HepG2 (cell line): ENCODE measurements around the gene FAM131C. TPM values are rescaled to one million over a fixed set of nuclear protein-coding genes. Genes with fewer than 3 reads are reported as not detected.

Experiments
- ATRX ChIP-seq: sonication (generic); formaldehyde crosslinking; IDR thresholded peaks from 2 replicates; pipeline ENCODE4 v1.4.0; 2020; ENCODE audit warnings: missing genetic modification reagents, borderline replicate concordance
- SALL1 ChIP-seq: sonication (generic); formaldehyde crosslinking; IDR thresholded peaks from 2 replicates; pipeline ENCODE4 v1.8.0; 2022; ENCODE audit warnings: mild to moderate bottlenecking, missing genetic modification reagents
- SETDB1 ChIP-seq: sonication (generic); formaldehyde crosslinking; IDR thresholded peaks from 2 replicates; pipeline ENCODE4 v1.5.1; 2020; ENCODE audit warnings: missing genetic modification reagents, mild to moderate bottlenecking, borderline replicate concordance
- TAF1 ChIP-seq: sonication (generic); formaldehyde crosslinking; IDR thresholded peaks from 2 replicates; pipeline ENCODE4 v1.4.0; 2020; ENCODE audit warnings: missing genetic modification reagents
- TCF12 ChIP-seq, 2 experiments: fragments of 450-650 bp in 1 of 2; sonication (generic) in 1 of 2; formaldehyde crosslinking in 1 of 2; IDR thresholded peaks; 2 replicates each; pipeline versions ENCODE4 v1.6.1 to v1.8.0; 2017 to 2022; ENCODE audit warnings: antibody characterized with exemption in 1 of 2, mild to moderate bottlenecking in 1 of 2, missing genetic modification reagents in 1 of 2, moderate library complexity in 1 of 2
- ZNF101 ChIP-seq: sonication (generic); formaldehyde crosslinking; IDR thresholded peaks from 2 replicates; pipeline ENCODE4 v1.4.0; 2020; ENCODE audit warnings: mild to moderate bottlenecking, low read depth, missing genetic modification reagents, borderline replicate concordance
- ZNF180 ChIP-seq: sonication (generic); formaldehyde crosslinking; IDR thresholded peaks from 2 replicates; pipeline ENCODE4 v1.4.0; 2020; ENCODE audit warnings: low read depth, missing genetic modification reagents, borderline replicate concordance
- ZNF367 ChIP-seq: sonication (generic); formaldehyde crosslinking; IDR thresholded peaks from 2 replicates; pipeline ENCODE4 v1.4.0; 2020; ENCODE audit warnings: missing genetic modification reagents, borderline replicate concordance
- ZNF484 ChIP-seq: sonication (generic); formaldehyde crosslinking; IDR thresholded peaks from 2 replicates; pipeline ENCODE4 v1.5.1; 2020; ENCODE audit warnings: mild to moderate bottlenecking, low read depth, missing genetic modification reagents, borderline replicate concordance
- ZNF589 ChIP-seq: sonication (generic); formaldehyde crosslinking; conservative IDR thresholded peaks from 2 replicates; pipeline ENCODE4 v1.8.0; 2022; ENCODE audit warnings: mild to moderate bottlenecking, moderate library complexity, missing genetic modification reagents
- polyA plus RNA-seq, 8 experiments: library from polyadenylated mRNA; depleted of rRNA in 3 of 8; stranded (reverse) in 7 of 8; unstranded in 1 of 8; fragments of >200 nt; fragmentation: Illumina TruSeq in 4 of 8; extraction: Trizol in 4 of 8; gene quantifications; 2 replicates each; pipeline versions ENCODE4 v1.2.1 to v1.2.3, GENCODE V29; 2011 to 2016; ENCODE audit warnings: low read depth in 4 of 8, missing spikeins in 1 of 8, mixed read lengths in 1 of 8; ENCODE audit not compliant: insufficient read depth in 1 of 8
- total RNA-seq, 5 experiments: library from RNA; depleted of rRNA; stranded (reverse); fragments of >200 nt; fragmentation: Illumina TruSeq; extraction: Trizol; gene quantifications; 2 replicates each; pipeline ENCODE4 v1.2.3, GENCODE V29; 2016; ENCODE audit warnings: low read depth in 1 of 5
- TF ChIP-seq, protein P1 (sequence below): sonication (generic); formaldehyde crosslinking; IDR thresholded peaks from 2 replicates; pipeline ENCODE4 v1.4.0; 2020; ENCODE audit warnings: mild to moderate bottlenecking, missing genetic modification reagents
- TF ChIP-seq, protein P2 (sequence below): sonication (generic); formaldehyde crosslinking; IDR thresholded peaks from 2 replicates; pipeline ENCODE4 v1.8.0; 2022; ENCODE audit warnings: missing genetic modification reagents, mild to moderate bottlenecking, moderate library complexity, borderline replicate concordance
- TF ChIP-seq, protein P3 (sequence below): sonication (generic); formaldehyde crosslinking; IDR thresholded peaks from 2 replicates; pipeline ENCODE4 v1.5.1; 2020; ENCODE audit warnings: missing genetic modification reagents, mild to moderate bottlenecking, borderline replicate concordance
- TF ChIP-seq, protein P4 (sequence below): sonication (generic); formaldehyde crosslinking; conservative IDR thresholded peaks from 2 replicates; pipeline ENCODE4 v1.4.0; 2020; ENCODE audit warnings: missing genetic modification reagents

FAM131C gene
- total and polyA plus RNA-seq, 2 of the 13 experiments (the other 11 are each of a cell fraction or from before 2014, with no cell fraction given) = 0.07 TPM; not detected in 1

DNA sequence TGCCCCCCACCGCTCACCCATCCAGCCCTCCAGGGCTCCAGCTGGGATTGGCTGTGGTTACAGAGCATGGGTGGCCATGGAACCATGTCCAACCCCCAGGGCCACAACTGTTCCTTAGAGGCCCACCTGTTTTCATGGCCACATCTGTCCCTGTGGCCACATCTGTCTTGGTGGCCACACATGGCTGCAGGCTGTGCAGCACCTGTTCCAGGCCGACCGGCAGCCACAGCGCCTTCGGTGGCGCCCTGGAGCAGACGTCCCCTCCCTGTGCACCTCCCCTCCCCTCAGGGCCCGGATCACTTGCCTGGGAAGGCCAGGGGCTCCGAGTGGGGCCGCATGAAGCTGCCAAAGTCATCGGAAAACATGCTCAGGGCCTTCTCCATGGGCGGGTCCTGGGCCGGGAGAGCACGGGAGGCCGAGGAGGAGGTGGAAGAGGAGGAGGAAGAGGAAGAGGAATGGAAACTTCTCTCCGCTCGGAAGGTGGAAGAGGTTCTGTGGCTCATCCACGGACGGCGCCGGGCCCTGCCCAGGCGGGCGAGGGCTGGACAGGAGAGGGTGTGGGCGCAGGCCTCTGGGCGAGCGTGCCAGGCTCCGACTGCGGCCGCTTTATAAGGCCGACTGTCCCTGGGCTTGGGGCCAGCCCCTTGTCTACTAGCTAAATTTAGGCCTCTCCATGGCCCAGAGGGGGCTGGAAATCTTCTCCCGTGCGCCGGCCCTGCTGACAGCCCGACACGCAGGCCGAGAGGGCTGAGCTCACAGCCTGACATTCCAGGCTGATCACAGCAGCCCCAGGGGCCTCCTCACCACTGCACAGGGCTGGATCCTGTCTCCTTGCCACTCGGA lies 55.8 kb downstream of the FAM131C start, which contains the start of gene HSPB7 (continued):
- TF ChIP-seq, protein P1, sequence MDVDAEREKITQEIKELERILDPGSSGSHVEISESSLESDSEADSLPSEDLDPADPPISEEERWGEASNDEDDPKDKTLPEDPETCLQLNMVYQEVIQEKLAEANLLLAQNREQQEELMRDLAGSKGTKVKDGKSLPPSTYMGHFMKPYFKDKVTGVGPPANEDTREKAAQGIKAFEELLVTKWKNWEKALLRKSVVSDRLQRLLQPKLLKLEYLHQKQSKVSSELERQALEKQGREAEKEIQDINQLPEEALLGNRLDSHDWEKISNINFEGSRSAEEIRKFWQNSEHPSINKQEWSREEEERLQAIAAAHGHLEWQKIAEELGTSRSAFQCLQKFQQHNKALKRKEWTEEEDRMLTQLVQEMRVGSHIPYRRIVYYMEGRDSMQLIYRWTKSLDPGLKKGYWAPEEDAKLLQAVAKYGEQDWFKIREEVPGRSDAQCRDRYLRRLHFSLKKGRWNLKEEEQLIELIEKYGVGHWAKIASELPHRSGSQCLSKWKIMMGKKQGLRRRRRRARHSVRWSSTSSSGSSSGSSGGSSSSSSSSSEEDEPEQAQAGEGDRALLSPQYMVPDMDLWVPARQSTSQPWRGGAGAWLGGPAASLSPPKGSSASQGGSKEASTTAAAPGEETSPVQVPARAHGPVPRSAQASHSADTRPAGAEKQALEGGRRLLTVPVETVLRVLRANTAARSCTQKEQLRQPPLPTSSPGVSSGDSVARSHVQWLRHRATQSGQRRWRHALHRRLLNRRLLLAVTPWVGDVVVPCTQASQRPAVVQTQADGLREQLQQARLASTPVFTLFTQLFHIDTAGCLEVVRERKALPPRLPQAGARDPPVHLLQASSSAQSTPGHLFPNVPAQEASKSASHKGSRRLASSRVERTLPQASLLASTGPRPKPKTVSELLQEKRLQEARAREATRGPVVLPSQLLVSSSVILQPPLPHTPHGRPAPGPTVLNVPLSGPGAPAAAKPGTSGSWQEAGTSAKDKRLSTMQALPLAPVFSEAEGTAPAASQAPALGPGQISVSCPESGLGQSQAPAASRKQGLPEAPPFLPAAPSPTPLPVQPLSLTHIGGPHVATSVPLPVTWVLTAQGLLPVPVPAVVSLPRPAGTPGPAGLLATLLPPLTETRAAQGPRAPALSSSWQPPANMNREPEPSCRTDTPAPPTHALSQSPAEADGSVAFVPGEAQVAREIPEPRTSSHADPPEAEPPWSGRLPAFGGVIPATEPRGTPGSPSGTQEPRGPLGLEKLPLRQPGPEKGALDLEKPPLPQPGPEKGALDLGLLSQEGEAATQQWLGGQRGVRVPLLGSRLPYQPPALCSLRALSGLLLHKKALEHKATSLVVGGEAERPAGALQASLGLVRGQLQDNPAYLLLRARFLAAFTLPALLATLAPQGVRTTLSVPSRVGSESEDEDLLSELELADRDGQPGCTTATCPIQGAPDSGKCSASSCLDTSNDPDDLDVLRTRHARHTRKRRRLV (CRISPR knock-in tag) = no peak
- TF ChIP-seq ZNF101 (CRISPR knock-in tag) (no peak), ZNF589 (no peak), SETDB1 (CRISPR knock-in tag) (no peak), ZNF367 (CRISPR knock-in tag) (no peak), ZNF180 (CRISPR knock-in tag) (no peak), SALL1 (peak; percentile 42), ATRX (CRISPR knock-in tag) (no peak), TCF12 (IDR thresholded peaks at IDR 0.05) (no peak), TCF12 (CRISPR knock-in tag; IDR thresholded peaks at IDR 0.05) (no peak), TAF1 (CRISPR knock-in tag) (no peak), ZNF484 (CRISPR knock-in tag) (no peak)
- TF ChIP-seq, protein P2, sequence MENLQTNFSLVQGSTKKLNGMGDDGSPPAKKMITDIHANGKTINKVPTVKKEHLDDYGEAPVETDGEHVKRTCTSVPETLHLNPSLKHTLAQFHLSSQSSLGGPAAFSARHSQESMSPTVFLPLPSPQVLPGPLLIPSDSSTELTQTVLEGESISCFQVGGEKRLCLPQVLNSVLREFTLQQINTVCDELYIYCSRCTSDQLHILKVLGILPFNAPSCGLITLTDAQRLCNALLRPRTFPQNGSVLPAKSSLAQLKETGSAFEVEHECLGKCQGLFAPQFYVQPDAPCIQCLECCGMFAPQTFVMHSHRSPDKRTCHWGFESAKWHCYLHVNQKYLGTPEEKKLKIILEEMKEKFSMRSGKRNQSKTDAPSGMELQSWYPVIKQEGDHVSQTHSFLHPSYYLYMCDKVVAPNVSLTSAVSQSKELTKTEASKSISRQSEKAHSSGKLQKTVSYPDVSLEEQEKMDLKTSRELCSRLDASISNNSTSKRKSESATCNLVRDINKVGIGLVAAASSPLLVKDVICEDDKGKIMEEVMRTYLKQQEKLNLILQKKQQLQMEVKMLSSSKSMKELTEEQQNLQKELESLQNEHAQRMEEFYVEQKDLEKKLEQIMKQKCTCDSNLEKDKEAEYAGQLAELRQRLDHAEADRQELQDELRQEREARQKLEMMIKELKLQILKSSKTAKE (CRISPR knock-in tag) = no peak
- TF ChIP-seq, protein P3, sequence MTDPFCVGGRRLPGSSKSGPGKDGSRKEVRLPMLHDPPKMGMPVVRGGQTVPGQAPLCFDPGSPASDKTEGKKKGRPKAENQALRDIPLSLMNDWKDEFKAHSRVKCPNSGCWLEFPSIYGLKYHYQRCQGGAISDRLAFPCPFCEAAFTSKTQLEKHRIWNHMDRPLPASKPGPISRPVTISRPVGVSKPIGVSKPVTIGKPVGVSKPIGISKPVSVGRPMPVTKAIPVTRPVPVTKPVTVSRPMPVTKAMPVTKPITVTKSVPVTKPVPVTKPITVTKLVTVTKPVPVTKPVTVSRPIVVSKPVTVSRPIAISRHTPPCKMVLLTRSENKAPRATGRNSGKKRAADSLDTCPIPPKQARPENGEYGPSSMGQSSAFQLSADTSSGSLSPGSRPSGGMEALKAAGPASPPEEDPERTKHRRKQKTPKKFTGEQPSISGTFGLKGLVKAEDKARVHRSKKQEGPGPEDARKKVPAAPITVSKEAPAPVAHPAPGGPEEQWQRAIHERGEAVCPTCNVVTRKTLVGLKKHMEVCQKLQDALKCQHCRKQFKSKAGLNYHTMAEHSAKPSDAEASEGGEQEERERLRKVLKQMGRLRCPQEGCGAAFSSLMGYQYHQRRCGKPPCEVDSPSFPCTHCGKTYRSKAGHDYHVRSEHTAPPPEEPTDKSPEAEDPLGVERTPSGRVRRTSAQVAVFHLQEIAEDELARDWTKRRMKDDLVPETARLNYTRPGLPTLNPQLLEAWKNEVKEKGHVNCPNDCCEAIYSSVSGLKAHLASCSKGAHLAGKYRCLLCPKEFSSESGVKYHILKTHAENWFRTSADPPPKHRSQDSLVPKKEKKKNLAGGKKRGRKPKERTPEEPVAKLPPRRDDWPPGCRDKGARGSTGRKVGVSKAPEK = no peak
- TF ChIP-seq, protein P4, sequence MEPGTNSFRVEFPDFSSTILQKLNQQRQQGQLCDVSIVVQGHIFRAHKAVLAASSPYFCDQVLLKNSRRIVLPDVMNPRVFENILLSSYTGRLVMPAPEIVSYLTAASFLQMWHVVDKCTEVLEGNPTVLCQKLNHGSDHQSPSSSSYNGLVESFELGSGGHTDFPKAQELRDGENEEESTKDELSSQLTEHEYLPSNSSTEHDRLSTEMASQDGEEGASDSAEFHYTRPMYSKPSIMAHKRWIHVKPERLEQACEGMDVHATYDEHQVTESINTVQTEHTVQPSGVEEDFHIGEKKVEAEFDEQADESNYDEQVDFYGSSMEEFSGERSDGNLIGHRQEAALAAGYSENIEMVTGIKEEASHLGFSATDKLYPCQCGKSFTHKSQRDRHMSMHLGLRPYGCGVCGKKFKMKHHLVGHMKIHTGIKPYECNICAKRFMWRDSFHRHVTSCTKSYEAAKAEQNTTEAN (CRISPR knock-in tag) = no peak
